MCF 10A (cell line): Measurements from ENCODE around the gene PLPPR1. TPM values are rescaled to one million over a fixed set of nuclear protein-coding genes. Genes with fewer than 3 reads are reported as not detected.

ENCODE experiments used
- BruUV-seq: library from RNA; stranded (reverse); fragments of 400-500 nt; replicated peaks from 2 replicates; lab custom pipeline; 2021; lab: Mats Ljungman, UMichigan
- CTCF ChIA-PET: fragments of 300-600 bp; sonication (Branson Sonifier 250); formaldehyde crosslinking; extraction: SDS; loops from one replicate; lab custom pipeline; 2021; ENCODE audit warnings: antibody characterized with exemption, inconsistent platforms; lab: Yijun Ruan, JAX
- POLR2A ChIA-PET: fragments of 300-600, 350-650 bp; sonication (Branson Sonifier 250); formaldehyde crosslinking; extraction: SDS; loops from one replicate; lab custom pipeline; 2020; ENCODE audit warnings: antibody characterized with exemption, inconsistent platforms; lab: Yijun Ruan, JAX
- DNase-seq: peaks from one replicate; pipeline ENCODE4 v3.0.0-alpha.2; 2018; ENCODE audit not compliant: unreplicated experiment
- H3K27ac Mint-ChIP-seq: one replicate; pipeline ENCODE4 v1.8.0; 2022; ENCODE audit warnings: mild to moderate bottlenecking, low read depth, mixed read lengths; ENCODE audit not compliant: unreplicated experiment
- H3K27me3 Mint-ChIP-seq: one replicate; pipeline ENCODE4 v1.8.0; 2022; ENCODE audit warnings: mixed read lengths; ENCODE audit not compliant: insufficient read depth, unreplicated experiment
- H3K36me3 Mint-ChIP-seq: one replicate; pipeline ENCODE4 v1.8.0; 2022; ENCODE audit warnings: mild to moderate bottlenecking, moderate library complexity, mixed read lengths; ENCODE audit not compliant: insufficient read depth, unreplicated experiment
- H3K4me1 Mint-ChIP-seq: one replicate; pipeline ENCODE4 v1.8.0; 2022; ENCODE audit warnings: mixed read lengths; ENCODE audit not compliant: insufficient read depth, unreplicated experiment
- H3K4me3 Mint-ChIP-seq: one replicate; pipeline ENCODE4 v1.8.0; 2022; ENCODE audit warnings: mild to moderate bottlenecking, moderate library complexity, mixed read lengths; ENCODE audit not compliant: unreplicated experiment
- H3K9me3 Mint-ChIP-seq: one replicate; pipeline ENCODE4 v1.8.0; 2022; ENCODE audit warnings: mixed read lengths; ENCODE audit not compliant: unreplicated experiment
- intact Hi-C: fragments of 100-400 bp; cut with micrococcal nuclease; formaldehyde crosslinking; loops from 2 replicates; pipeline ENCODE4 v1.14.1; 2022
- total RNA-seq: library from RNA; stranded (reverse); gene quantifications from 2 replicates; pipeline ENCODE4 v1.2.3, GENCODE V29; 2022
- TF ChIP-seq, protein P1 (sequence below): fragments of 200-600 bp; IDR thresholded peaks from one replicate; pipeline ENCODE4 v1.8.0; 2022; ENCODE audit warnings: antibody characterized with exemption, mild to moderate bottlenecking; ENCODE audit not compliant: unreplicated experiment

PLPPR1 gene
- total RNA-seq, 1 experiment from 2014 or later: not detected

DNA sequence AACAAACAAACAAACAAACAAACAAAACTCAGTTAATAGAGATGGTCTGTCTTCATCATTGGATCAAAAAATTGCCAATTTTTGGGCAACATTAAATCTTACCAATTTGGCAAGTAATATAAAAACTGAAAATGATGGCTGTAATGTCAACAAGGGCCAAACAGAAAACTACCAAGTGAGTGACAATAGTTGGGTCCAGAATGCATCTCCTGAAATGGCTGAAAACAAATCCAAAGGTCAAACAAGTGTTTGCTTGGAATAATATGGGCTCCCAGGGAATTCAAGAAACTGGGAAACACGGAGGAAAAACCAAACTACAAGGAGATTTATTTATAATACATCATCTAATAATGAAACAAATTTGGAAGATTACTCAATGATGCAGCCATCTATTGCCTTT is 331.2 kb downstream of the PLPPR1 start:
- ChIA-PET CTCF (no interaction called here), POLR2A (no interaction called here)
- H3K27ac Mint-ChIP-seq: no peak overlapping the region

DNA sequence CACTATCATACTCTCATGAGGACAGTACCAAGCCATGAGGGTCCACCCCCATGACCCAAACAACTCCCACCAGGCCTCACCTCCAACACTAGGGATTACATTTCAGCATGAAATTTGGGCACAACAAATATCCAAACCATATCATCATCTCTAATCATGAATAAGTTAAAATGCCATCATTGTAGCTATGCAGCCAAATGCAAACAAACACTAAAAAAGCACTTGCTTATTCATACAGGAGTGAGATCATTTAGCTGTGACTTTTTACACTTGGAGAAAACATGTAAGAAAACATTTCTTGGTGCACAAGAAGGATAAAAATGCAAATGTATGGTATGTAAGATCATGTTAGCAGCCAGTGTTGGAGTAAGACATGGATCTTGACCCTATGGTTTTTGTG is 332.1 kb downstream of the PLPPR1 start:
- Mint-ChIP-seq H3K36me3 (no peaks in the 10 kb centered on the region), H3K4me3 (no peak overlapping the region), H3K4me1 (no peaks in the 10 kb centered on the region), H3K9me3 (no peaks in the 10 kb centered on the region), H3K27ac (no peak overlapping the region), H3K27me3 (no peaks in the 10 kb centered on the region)
- ChIA-PET CTCF (no interaction called here), POLR2A (interaction anchor here (0.8 kb wide), 1 partner anchor 17 kb away, joined by 3 read pairs; no protein-coding TSS in a partner anchor)
- intact Hi-C loops: no loop called here
- BruUV-seq: no TSS peak
- no peak for DNase-seq
- TF ChIP-seq, protein P1, sequence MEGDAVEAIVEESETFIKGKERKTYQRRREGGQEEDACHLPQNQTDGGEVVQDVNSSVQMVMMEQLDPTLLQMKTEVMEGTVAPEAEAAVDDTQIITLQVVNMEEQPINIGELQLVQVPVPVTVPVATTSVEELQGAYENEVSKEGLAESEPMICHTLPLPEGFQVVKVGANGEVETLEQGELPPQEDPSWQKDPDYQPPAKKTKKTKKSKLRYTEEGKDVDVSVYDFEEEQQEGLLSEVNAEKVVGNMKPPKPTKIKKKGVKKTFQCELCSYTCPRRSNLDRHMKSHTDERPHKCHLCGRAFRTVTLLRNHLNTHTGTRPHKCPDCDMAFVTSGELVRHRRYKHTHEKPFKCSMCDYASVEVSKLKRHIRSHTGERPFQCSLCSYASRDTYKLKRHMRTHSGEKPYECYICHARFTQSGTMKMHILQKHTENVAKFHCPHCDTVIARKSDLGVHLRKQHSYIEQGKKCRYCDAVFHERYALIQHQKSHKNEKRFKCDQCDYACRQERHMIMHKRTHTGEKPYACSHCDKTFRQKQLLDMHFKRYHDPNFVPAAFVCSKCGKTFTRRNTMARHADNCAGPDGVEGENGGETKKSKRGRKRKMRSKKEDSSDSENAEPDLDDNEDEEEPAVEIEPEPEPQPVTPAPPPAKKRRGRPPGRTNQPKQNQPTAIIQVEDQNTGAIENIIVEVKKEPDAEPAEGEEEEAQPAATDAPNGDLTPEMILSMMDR: no peak

More for the DNA sequence above, 331.2 kb downstream of the PLPPR1 start:
- no peaks in the 10 kb centered on the region for H3K27me3 Mint-ChIP-seq
- no peak for DNase-seq
- no TSS peak for BruUV-seq
- intact Hi-C loops: no loop called here
- no peaks in the 10 kb centered on the region for H3K36me3 Mint-ChIP-seq
- H3K4me1 Mint-ChIP-seq: no peaks in the 10 kb centered on the region
- TF ChIP-seq, protein P1: no peak
- H3K9me3 Mint-ChIP-seq: no peaks in the 10 kb centered on the region
- no peak overlapping the region for H3K4me3 Mint-ChIP-seq

DNA sequence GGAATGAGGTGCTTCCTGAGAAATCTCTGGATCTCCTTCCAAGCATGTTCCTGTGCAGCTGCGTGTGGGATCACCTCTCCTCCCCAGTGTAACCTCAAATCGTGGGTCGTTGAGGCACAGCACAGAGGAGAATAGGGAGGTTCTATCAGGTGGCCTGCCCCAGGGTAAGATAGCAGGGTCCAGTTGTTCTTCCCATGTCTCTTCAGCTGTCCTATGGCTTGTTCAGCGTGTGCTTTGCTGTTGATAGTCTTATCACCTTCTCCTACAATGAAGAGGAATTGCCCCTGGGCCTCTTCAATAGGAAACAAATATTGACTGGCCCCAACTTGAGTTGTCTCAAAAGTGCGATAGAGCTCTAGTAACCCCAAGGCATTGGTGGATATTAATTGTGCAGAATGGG is 333.9 kb downstream of the PLPPR1 start:
- no peaks in the 10 kb centered on the region for H3K36me3 Mint-ChIP-seq
- DNase-seq: no peak
- H3K4me3 Mint-ChIP-seq: no peak overlapping the region
- ChIA-PET CTCF (interaction anchor here (1.4 kb wide), 1 partner anchor 26 kb away, joined by 8 read pairs; no protein-coding TSS in a partner anchor), POLR2A (interaction anchor here (0.7 to 0.8 kb wide), 2 partner anchors 8 to 36 kb away, joined by 3 to 4 read pairs; partner anchors contain the start of gene ZNF189)
- intact Hi-C loops: no loop called here
- H3K9me3 Mint-ChIP-seq: no peaks in the 10 kb centered on the region
- H3K27me3 Mint-ChIP-seq: no peaks in the 10 kb centered on the region
- peaks cover 7% of the 10 kb centered on the region for H3K4me1 Mint-ChIP-seq
- H3K27ac Mint-ChIP-seq: no peak overlapping the region
- BruUV-seq: no TSS peak
- TF ChIP-seq, protein P1: no peak

DNA sequence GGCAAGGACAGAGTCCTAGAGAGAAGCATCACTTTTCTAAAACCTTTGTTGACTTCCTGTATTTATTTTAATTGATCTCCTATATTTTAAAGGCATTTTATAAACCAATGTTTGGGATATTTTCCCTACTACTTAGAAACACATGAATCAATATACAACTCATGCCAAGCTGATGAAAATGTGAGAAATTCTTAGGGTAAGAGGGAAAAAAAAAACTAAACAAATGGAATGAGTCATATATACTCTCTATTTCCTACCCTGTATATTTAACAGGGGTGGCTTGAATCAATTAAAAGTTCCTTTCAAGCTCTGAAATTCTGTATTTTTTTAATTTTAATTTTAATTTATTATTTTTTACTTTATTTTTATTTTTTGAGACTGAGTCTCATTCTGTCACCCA is 336.7 kb downstream of the PLPPR1 start:
- peaks cover 7% of the 10 kb centered on the region for H3K4me1 Mint-ChIP-seq
- intact Hi-C loops: no loop called here
- no peaks in the 10 kb centered on the region for H3K36me3 Mint-ChIP-seq
- no peak overlapping the region for H3K27ac Mint-ChIP-seq
- TF ChIP-seq, protein P1: no peak
- ChIA-PET CTCF (interaction anchor here (0.6 to 1.0 kb wide), 2 partner anchors 23 to 777 kb away, joined by 3 to 6 read pairs; no protein-coding TSS in a partner anchor), POLR2A (no interaction called here)
- no peaks in the 10 kb centered on the region for H3K27me3 Mint-ChIP-seq
- BruUV-seq: TSS peak; percentile 76
- H3K4me3 Mint-ChIP-seq: no peak overlapping the region
- no peak for DNase-seq
- H3K9me3 Mint-ChIP-seq: no peaks in the 10 kb centered on the region
